NCI-H2107 treated with DMSO at 0.1 percent for 48 hours (cell line): ENCODE measurements around the gene CNR2.
"Not testable (repeated sequence)": the region's sequence is repeated elsewhere in the genome, so short reads cannot be mapped to it uniquely, and the experiment has no call there.

Source experiments
- DNase-seq: peaks from one replicate; lab custom pipeline; 2025; ENCODE audit not compliant: unreplicated experiment; lab: John Stamatoyannopoulos, UW

CNR2 gene

GRCh38 chr1:23913212-23913880 is at the start of gene CNR2:
TSS of gene CNR2 (minus strand) at chr1:23913362. CDS start at chr1:23875617, 37,745 bp downstream.
- no peak for DNase-seq

DNA sequence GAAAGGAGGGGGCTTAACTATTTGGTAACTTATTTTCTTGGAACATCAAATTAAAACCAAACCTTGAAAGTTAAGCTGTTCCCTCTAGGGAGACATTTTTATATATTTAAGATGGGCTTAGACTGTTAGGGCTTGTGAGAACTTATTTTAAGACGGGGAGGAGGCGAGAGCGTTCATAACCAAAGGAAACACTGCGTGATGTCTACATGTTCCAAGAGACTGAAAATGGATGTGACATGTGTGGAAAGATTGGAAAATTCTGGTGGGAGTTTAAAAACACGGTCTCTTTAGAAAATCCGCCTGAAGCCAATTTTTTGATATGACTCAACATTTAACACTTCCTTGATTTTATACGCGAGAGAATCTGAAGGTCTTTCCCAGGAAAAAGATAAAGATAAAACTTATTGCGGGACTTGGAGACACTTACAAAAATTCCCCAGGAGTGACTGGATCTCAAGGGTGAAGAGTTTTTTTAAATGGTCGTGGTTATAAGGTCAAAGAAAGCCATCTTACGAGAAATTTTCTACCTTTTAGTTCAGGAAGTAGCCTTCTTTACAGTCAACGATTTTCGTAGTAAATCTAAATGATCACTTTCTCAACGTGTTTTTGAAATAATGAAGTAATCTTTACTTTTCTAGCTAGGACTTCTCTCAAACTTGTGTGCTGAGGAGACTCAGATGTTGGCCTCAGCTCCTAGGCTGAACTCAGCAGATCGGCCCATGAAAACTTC is 47.3 kb upstream of the CNR2 start:
- no peak for DNase-seq

DNA sequence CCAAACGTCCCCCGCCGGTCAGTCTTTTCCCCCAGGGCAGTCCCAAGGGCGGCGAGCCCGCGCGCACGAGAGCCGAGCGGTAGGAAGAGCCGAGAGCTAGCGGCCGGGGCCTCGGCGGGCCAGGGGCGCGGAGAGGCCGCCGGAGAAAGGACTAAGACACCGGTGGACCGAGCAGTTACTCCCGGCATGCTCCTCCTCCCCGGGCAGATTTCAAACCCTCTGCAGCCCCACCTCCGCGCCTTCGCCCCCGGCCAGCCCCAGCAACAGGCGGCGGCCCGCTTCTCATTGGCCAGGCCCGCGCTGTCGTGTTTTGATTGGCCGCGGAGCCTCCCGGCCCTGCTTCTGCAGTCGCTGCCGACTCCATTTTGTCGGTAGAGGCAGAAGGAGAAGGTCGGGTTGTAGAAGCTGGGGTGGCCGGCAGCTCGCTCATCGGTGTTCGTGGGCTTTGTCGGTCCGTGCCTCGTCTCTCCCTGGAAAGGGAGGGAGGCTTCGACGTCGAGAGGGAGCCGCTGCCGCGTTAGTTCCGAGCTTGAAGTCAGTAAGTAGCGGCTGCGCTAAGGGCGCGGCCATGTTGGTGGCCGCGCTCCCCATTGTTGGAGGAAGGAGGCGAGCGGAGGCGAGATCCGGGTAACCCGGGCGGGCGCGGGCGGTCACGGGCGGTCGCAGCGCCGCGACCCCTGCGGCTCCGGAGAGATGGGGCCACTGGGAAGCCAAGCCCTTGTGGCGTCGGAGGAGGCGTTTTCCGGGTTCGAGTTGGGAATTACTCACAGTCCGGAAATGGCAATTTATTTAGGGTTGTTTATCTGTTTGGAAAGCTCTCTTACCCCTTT is 46.5 kb upstream of the CNR2 start, which contains the start of gene PNRC2:
Gene PNRC2 (plus strand): TSS at position 368 of the 830 bp plus-strand sequence. CDS start 1,630 bp downstream, outside the sequence.
- peak; percentile 89 for DNase-seq

GRCh38 chr1:23958810-23959460 is 45.8 kb upstream of the CNR2 start:
- DNase-seq = peak; percentile 94

GRCh38 chr1:23958040-23958809 is 45.1 kb upstream of the CNR2 start:
- DNase-seq = not testable (repeated sequence)

DNA sequence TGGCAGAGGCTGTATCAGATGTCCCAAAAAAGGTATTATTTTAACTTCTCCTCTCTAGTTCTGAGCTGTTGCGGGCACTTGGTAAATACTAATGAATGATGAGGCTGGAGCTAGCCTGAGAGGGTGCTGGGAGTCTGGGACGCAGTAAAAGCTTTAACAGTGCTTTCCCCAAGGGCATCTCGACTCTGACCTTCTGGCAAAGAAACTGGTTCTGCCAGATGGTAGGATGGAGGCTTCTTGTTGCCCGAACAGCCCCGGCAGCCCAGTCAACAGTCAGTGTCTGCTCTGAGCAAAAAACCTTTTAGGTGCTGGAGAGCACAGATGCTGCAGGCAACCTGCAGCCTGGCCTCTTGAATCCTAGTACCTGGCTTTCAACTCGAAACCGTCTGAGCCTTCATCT is 43.9 kb upstream of the CNR2 start:
- no peak for DNase-seq

DNA sequence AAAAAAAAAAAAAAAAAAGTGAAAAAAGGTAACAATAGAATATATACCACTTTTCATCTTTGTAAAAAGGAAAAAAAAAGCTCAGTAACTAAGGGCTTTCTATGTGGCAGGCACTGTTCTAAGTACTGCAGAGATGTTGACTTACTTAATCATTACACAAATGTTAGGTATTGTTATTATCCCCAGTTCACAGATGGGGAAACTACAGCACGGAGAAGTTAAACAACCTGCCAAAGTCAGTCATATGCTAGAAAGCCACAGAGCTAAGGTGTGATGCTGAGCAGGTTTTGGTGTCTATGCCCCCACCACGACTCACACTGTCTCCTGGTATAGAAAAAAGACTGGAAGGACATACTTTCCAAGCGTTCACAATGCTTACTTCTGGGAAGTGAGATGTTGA is 39.9 kb upstream of the CNR2 start:
- no peak for DNase-seq

DNA sequence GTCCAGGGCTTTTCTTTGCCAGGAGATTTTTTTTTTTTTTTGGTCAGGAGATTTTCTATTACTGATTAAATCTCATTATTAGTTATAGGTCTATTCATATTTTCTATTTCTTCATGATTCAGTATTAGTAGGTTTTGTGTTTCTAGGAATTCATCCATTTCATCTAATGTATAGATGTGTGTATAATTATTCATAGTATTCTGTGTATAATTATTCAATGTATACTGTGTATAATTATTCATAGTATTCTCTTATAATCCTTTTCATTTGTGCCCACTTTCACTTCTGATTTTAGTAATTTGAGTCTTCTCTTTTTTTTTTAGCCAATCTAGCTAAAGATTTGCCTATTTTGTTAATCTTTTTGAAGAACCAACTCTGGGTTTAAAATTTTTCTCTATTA is 34.2 kb upstream of the CNR2 start:
- DNase-seq = no peak

GRCh38 chr1:23936481-23937176 is 23.5 kb upstream of the CNR2 start:
- no peak for DNase-seq

DNA sequence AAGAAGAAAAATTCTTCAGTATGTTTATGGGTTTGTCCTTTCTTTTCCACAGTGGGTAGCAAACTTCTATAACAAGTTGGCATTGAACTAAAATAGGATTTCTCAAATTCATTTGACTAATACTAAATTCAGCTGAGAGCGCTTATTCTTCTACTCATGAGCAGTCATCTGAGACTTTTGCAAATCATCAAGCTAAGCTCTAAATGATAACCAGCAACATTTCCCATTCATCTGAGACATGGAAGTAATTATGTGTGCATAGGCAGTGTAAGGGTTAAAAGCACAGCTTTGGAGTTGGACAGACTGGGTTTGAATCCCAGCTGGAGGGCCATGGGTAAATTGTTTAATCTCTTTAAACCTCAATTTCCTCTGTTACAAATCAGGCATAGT is 18.3 kb upstream of the CNR2 start:
- DNase-seq = no peak

DNA sequence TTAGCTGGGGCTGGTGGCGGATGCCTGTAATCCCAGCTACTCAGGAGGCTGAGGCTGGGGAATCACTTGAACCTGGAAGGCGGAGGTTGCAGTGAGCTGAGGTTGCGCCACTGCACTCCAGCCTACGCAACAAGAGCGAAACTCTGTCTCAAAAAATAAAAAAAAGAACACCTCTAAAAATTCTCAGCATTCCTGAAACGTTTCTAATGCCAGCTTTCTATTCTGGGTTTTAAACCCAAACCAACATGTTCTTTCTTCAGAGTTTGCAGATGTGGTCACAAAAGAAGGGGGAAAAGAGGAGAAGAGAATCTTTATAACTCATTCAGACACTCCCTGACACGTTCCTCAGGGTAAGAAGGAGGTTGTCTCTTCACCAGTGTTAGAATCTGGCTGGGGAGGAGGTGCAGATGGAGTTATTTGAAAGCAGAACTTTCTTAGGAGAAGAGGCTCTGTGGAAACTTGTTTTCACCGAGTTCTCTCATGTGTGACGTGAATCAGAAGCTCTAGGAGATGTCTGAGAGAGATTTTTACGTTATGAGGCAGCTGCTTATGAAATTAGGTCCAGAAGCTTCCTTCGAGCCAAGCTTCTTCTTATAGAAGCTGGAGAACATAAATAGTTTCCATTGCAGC is 17.8 kb upstream of the CNR2 start:
- DNase-seq = no peak

DNA sequence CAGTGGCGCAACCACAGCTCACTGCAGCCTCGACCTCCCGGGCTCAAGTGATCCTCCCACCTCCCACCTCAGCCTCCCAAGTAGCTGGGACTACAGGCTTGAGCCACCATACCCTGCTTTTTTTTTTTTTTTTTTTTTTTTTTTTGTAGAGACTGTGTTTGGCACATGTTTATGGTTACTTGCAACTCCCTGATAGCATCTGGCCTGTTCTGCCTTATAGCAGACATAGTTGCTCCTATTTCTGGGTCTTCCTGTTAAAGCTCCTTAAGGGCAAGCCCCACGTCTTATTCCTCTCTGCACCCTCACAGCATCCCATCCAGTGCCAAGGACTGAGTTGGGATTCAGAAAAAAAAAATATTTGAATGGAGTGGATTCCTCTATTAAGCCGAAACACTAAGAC is 17.1 kb upstream of the CNR2 start:
- DNase-seq = no peak

DNA sequence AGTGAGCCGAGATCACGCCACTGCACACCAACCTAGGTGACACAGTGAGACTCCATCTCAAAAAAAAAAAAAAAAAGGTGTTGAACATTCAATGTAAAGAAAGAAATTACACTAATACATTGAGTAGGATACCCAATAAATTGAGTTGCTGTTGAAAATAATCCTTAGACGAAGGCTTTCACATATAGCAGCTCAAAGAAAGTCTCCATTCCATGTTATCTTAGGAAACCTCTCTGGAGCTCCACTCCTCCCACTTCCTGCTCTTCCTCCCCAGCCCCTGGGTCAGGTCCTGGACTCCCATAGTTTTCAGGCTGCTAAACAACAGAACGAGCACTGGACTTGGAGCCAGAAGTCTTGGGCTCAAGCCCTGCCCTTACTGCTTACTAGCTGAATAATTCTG is 15.6 kb upstream of the CNR2 start:
- no peak for DNase-seq

DNA sequence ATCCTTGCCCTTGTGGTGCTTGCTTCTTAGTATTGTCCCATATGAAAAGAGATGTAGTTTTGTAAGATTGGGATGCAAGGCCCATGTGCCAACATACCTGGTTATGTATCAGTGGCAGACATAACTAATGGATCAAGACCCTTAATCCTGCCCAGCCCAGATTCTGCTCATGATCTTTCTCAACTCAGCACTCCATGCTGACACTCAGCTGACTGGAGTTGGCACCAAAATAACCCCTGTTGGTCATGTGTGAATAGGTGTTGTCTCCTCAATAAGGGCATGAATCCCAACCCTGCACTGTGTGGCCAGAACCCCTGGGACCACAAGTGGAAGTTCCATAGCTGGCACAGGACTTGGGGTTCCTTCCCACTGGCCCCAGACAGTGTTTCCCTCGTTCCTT is 13.9 kb upstream of the CNR2 start:
- no peak for DNase-seq

- no peak for DNase-seq
Observed at GRCh38 chr1:23925279-23925678, 12.1 kb upstream of the CNR2 start.

DNA sequence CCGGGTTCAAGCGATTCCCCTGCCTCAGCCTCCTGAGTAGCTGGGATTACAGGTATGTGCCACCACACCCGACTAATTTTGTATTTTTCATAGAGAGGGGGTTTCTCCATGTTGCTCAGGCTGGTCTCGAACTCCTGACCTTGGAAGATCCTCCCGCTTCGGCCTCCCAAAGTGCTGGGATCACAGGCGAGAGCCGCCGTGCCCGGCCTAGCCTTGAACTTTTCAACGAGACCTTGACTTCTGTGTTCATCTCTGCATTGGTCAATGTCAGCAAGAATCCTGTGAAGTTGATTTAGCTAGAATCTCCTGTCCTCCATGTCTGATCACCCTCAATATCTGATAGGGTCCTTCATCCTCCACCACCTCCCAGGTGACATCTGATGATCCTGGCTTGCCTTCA is 11.4 kb upstream of the CNR2 start:
- no peak for DNase-seq

DNA sequence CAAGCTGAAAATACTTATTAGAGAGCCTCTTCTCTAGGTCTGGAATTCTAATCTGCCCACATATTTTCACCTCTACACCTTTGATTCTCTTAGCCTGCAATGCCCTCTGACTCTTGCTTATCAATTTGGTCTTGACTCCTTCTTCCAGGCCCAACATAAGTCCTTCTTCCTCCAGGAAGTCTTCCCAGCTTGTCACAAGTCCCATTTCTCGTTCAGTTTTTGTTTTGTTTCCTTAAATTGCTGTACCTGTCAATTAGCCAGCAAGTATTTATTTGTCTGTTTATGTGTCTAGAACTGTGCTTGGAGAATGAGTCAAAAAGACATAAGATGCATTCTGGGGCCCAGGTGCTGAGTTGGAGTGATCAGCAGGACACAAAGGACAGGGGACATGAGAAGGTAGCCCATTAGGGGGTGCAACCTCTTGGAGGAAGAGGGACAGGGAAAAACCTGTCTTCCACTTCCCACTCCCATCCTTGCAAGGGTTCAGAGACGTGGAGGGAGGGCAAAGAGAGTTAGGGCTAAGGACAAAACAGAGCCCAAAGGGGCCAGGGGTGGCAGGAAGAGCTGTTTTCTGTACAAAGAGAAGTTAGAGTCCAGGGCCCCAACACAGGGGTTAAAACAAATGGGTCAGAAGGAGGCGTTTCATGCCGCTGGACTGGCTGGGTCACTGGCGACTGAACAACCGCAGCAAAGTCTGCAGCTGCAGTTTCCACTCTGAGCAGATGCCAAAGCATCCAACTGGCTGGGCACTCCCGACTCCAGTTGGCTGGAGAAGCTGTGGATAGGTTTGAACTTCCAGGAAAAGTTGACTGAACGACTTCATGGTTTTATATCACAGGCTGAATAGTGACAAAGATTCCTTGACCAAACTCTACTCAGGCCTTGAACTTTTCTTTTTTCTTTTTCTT is 10.7 kb upstream of the CNR2 start:
- no peak for DNase-seq

DNA sequence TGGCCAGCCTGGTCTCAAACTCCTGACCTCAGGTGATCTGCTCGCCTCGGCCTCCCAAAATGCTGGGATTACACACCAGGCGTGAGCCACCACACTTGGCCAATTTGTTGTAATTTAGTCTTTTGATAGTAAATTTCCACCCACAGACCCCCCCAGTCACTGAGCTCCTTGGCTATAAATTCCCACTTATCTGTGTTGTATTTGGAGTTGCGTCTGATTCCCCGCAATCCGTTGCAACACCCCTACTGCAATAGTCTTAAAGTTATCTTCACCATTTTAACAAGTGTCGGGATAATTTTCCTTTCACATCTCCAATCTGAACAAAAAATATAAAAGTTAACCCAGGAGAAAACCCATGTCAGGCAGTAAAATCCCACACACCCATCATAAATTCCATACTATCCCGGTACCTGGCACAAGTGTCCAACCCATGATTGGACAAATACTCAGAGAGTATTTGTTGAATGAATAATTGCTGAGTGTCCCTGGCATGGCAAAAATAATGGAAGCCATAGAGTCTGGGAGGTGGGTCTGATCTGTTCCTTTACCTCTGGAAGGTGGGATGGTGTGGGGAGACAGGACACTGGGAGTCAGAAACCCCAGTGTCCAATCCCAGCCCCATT is 9.3 kb upstream of the CNR2 start:
- no peak for DNase-seq
